Heart left ventricle (tissue), 16 donors: Measurements from ENCODE around the gene WIPI1. TPM values are rescaled to one million over a fixed set of nuclear protein-coding genes. Genes with fewer than 3 reads are reported as not detected.

Experiments
- ATAC-seq, 4 donors: fragments of 200-7000 bp; cut with Tn5 transposase; one replicate each; pipeline ENCODE4 v1.9.1; 2020 to 2022; ENCODE audit warnings: moderate library complexity in 4 of 4, mild to moderate bottlenecking in 3 of 4, moderate number of reproducible peaks in 1 of 4
- DNase-seq, 5 donors: peaks; one replicate each; pipeline ENCODE4 v3.0.0-alpha.2; 2020
- H3K27ac ChIP-seq, 12 donors: fragments of 200-600 bp; sonication (generic) in 4 of 12; one replicate each; pipeline versions ENCODE4 v1.5.0 to v1.8.0; 2016 to 2022; ENCODE audit warnings: mild to moderate bottlenecking in 2 of 12
- H3K27me3 ChIP-seq, 9 donors: fragments of 200-600 bp; sonication (generic) in 2 of 9; one replicate each; pipeline versions ENCODE4 v1.5.1 to v1.8.0; 2016 to 2022; ENCODE audit warnings: mild to moderate bottlenecking in 3 of 9
- H3K36me3 ChIP-seq, 9 donors: fragments of 200-600 bp; sonication (generic) in 2 of 9; one replicate each; pipeline versions ENCODE4 v1.5.0 to v1.8.0; 2018 to 2022; ENCODE audit warnings: mild to moderate bottlenecking in 2 of 9
- H3K4me1 ChIP-seq, 12 donors: fragments of 200-600 bp; sonication (generic) in 4 of 12; one replicate each; pipeline versions ENCODE4 v1.5.0 to v1.8.0; 2016 to 2022; ENCODE audit warnings: mild to moderate bottlenecking in 3 of 12
- H3K4me3 ChIP-seq, 12 donors: fragments of 200-600 bp; sonication (generic) in 4 of 12; one replicate each; pipeline versions ENCODE4 v1.5.0 to v1.8.0; 2017 to 2022; ENCODE audit warnings: mild to moderate bottlenecking in 9 of 12, moderate library complexity in 4 of 12
- H3K9me3 ChIP-seq, 12 donors: fragments of 200-600 bp; sonication (generic) in 4 of 12; one replicate each; pipeline versions ENCODE4 v1.5.0 to v1.8.0; 2016 to 2022; ENCODE audit warnings: mild to moderate bottlenecking in 1 of 12
- POLR2A ChIP-seq, 2 donors: fragments of 450-650 bp; IDR thresholded peaks; one replicate each; pipeline ENCODE4 v1.6.1; 2017; ENCODE audit warnings: antibody characterized with exemption in 2 of 2, mild to moderate bottlenecking in 2 of 2, moderate library complexity in 2 of 2
- WGBS, 4 donors: extraction: QIAGEN DNeasy Blood & Tissue Kit in 2 of 4; methylation state at CpG; one replicate each; pipeline versions ENCODE4 v1.1.5 to v1.1.7; 2013 to 2018; 5-methylcytosine and 5-hydroxymethylcytosine counted together
- intact Hi-C, 10 donors: fragments of 100-400 bp; cut with DNase I; formaldehyde crosslinking; loops; one replicate each; pipeline versions ENCODE4 v1.11.1 to v1.14.2; 2022
- polyA plus RNA-seq, 2 donors: library from polyadenylated mRNA; stranded (reverse); fragments of 200-250 nt; gene quantifications; one replicate each; pipeline ENCODE4 v1.2.3, GENCODE V29; 2013
- total RNA-seq, 9 donors: library from RNA; depleted of rRNA in 2 of 9; stranded (reverse); fragments of >200 nt in 2 of 9; fragmentation: NEBNext Ultra II Directional in 3 of 9; extraction: Animal tissue kit (Norgen Biotek cat#: 25700) in 3 of 9; gene quantifications; one replicate each; pipeline versions ENCODE4 v1.1.0 to v1.2.4, GENCODE V29; 2016 to 2023
- TF ChIP-seq, protein P1 (sequence below), 12 donors: fragments of 200-600 bp; sonication (generic) in 4 of 12; IDR thresholded peaks; one replicate each; pipeline versions ENCODE4 v1.5.0 to v1.8.0; 2018 to 2022; ENCODE audit warnings: antibody characterized with exemption in 12 of 12, mild to moderate bottlenecking in 5 of 12
- donor health status: ischemic (EF 13 %, LVEDD 7.1; RV severe dilation, severe dysfunction).
- donor health status: healthy with polysubstance abuse.
- donor health status: DM: no; HTN: yes; CAD: no.
- donor health status: DM: no; HTN: no; CAD: no.
- donor health status: ischemic (EF 25% LVEDD 6.9; RV normal size, moderate dysfunction).
- donor health status: ischemic (EF 25% LVEDD 5.7; RV mildly dilated, moderate dysfunction).
- donor health status: healthy.
- donor health status: DM: yes; HTN: yes; CAD: no.
- donor health status: ischemic (EF 35%, LVEDD 5.7; RV mildly dilated, moderate dysfunction).
- donor health status: nonischemic (EF 11% LVEDD 7.7; RV severe dilation, severe dysfunction).
- donor health status: DM: yes; HTN: yes; CAD: no.
- donor health status: PGD.
- donor health status: ischemic (EF 29% LVEDD 5.4; RV normal size, mild dysfunction).
- donor health status: nonischemic (EF 23%, LVEDD 6.1; RV moderate dilation, normal function).

Gene WIPI1
- total and polyA plus RNA-seq, 11 donors = 57.1 to 145 (median 103) TPM

DNA sequence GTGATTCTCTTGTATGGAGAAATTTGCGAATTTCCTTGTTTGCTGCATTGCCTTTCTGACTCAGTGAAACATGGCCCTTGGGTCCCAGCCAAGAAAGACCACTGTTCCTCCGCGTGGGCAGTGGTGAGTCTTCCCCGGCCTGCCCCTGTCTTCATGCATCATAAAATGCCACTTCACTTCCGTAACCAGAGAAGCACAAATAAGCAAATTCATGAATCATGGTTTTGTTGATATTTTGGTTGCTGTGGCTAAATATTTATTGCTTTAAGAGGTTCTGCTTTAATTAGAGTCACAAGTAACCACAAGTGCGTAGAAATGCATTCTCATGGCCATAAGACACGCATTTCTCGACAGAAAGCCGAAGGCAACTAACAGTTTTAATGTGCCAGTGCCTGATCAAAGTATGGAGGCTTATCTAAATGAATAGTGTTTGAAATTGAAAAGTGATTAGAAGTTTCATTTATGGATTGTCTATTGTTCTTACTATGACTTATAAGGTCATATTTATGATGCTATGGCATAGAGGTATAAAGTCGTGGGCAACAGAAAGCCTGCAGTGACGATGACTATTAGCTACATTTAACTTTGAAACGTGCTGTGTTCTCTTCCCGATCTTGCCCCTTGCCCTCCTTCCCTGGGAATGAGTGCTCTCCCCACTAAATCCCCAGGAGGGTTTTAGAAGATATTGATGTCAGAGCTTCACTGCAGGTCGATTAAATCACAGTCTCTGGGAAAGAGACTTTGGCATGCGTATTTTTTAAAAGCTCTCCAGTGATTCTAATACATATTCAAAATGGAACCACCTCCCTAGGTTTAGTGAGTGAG, 76.0 kb downstream of the WIPI1 start:
- H3K27ac ChIP-seq = peak overlapping the region in 3 of 12 donors; percentile 32 to 99 (median 97)

DNA sequence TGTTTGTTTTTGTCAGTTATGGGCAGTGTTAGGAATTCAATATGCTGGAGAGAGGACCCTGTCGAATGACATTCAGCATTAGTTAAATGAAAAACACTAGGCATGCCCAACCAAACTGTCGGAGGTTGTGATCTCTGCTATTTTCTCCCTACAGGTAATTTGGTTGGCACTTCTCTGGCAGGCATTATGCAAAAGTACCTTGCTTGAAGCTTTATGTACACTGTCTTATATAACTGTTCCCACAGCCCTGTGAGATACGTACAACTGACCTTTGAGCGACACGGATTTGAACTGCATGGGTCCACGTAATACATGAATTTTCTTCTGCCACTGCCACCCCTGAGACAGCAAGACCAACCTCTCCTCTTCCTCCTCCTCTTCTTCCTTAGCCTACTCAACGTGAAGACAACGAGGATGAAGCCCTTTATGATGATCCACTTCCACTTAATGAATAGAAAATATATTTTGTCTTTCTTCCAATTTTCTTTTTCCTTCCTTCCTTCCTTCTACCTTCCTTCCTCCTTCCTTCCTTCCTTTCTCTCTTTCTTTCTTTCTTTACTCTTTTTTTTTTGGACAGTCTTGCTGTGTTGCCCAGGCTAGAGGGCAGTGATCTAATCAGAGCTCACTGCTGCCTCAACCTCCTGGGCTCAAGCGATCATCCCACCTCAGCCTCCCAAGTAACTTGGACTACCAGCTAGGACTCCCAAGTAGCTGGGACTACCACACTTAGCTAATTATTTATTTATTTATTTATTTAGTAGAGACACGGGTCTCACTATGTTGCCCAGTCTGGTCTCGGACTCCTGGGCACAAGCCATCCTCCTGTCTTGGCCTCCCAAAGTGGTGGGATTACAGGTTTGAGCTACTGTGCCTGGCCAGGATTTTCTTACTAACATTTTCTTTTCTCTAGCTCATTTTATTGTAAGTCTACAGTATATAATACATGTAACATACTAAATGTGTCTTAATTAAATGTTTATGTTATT, 77.3 kb downstream of the WIPI1 start:
- ATAC-seq (no peak), DNase-seq (no peak)
- peak overlapping the region; percentile 87 to 99 (median 96) for H3K27ac ChIP-seq
- H3K27me3 ChIP-seq = no peaks in the 10 kb centered on the region
- TF ChIP-seq, protein P1, sequence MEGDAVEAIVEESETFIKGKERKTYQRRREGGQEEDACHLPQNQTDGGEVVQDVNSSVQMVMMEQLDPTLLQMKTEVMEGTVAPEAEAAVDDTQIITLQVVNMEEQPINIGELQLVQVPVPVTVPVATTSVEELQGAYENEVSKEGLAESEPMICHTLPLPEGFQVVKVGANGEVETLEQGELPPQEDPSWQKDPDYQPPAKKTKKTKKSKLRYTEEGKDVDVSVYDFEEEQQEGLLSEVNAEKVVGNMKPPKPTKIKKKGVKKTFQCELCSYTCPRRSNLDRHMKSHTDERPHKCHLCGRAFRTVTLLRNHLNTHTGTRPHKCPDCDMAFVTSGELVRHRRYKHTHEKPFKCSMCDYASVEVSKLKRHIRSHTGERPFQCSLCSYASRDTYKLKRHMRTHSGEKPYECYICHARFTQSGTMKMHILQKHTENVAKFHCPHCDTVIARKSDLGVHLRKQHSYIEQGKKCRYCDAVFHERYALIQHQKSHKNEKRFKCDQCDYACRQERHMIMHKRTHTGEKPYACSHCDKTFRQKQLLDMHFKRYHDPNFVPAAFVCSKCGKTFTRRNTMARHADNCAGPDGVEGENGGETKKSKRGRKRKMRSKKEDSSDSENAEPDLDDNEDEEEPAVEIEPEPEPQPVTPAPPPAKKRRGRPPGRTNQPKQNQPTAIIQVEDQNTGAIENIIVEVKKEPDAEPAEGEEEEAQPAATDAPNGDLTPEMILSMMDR (IDR thresholded peaks at IDR 0.05) = no peak
- TF ChIP-seq POLR2A (IDR thresholded peaks at IDR 0.05) = no peak
- H3K36me3 ChIP-seq = no peaks in the 10 kb centered on the region
- no peaks in the 10 kb centered on the region for H3K9me3 ChIP-seq
- peaks cover 7 to 74% (median 47%) of the 10 kb centered on the region in 12 donors for H3K4me1 ChIP-seq
- no peak overlapping the region for H3K4me3 ChIP-seq
- 87 to 90% (median 89%) methylated on average over 11 of the region's 11 CpGs for WGBS, 4 donors
- intact Hi-C loops = loop anchor here in 3 of 10 donors (2.0 to 10.0 kb wide), 4 partner anchors 19 to 118 kb away; partner anchors contain the start of genes ARSG (in 3 of the 3) and SLC16A6 (in 3 of the 3)

More for the DNA sequence above, 76.0 kb downstream of the WIPI1 start:
- TF ChIP-seq, protein P1 (IDR thresholded peaks at IDR 0.05) = no peak
- TF ChIP-seq POLR2A (IDR thresholded peaks at IDR 0.05) = no peak
- no peaks in the 10 kb centered on the region for H3K9me3 ChIP-seq
- peaks cover 7 to 75% (median 53%) of the 10 kb centered on the region in 12 donors for H3K4me1 ChIP-seq
- H3K4me3 ChIP-seq = no peak overlapping the region
- 84 to 93% (median 88%) methylated on average over 15 of the region's 15 CpGs for WGBS, 4 donors
- no peak for DNase-seq
- no peaks in the 10 kb centered on the region for H3K36me3 ChIP-seq
- ATAC-seq = no peak
- H3K27me3 ChIP-seq = no peaks in the 10 kb centered on the region
- intact Hi-C loops = loop anchor here in 1 of 10 donors (5.0 kb wide), 1 partner anchor 119 kb away; no protein-coding TSS in a partner anchor

DNA sequence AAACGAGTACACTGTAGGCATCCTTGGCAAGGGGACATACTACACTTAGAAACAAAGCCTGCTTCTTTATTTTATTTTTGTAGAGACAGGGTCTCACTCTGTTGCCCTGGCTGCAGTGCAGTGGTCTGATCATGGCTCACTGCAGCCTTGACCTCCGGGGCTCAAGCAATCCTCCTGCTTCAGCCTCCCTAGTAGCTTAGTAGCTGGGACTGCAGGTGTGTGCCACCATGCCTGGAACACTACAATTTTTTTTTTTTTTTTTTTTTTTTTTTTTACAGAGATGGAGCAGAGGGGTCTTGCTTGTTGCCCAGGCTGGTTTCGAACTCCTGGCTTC, 78.2 kb downstream of the WIPI1 start:
- H3K4me1 ChIP-seq = peaks cover 7 to 66% (median 44%) of the 10 kb centered on the region in 12 donors
- no peak overlapping the region for H3K4me3 ChIP-seq
- no peaks in the 10 kb centered on the region for H3K9me3 ChIP-seq
- no peak for ATAC-seq
- WGBS, 4 donors = 60 to 63% (median 61%) methylated on average over 3 of the region's 3 CpGs
- no peaks in the 10 kb centered on the region for H3K36me3 ChIP-seq
- TF ChIP-seq, protein P1 (IDR thresholded peaks at IDR 0.05) = no peak
- TF ChIP-seq POLR2A (IDR thresholded peaks at IDR 0.05) = no peak
- H3K27ac ChIP-seq = peak overlapping the region; percentile 87 to 99 (median 96)
- no peak for DNase-seq
- intact Hi-C loops = loop anchor here in 3 of 10 donors (2.0 to 10.0 kb wide), 3 partner anchors 20 to 87 kb away; partner anchors contain the start of genes ARSG (in 3 of the 3) and SLC16A6 (in 3 of the 3)
- H3K27me3 ChIP-seq = no peaks in the 10 kb centered on the region
